ENCODE data around the gene LDLRAD2.

- TF ChIP-seq CTCF (conservative IDR thresholded peaks at IDR 0.05 in 1 of 2, IDR thresholded peaks at IDR 0.05 in 1 of 2; ENCODE audit: low read depth in 1 of 2, low read length in 2 of 2), result no peak
- TF ChIP-seq EZH2 (IDR thresholded peaks at IDR 0.05; ENCODE audit: low read length, missing control alignments), result no peak
These were observed 54.6 kb downstream of the LDLRAD2 start for GRCh38 chr1:21866707-21867043.

Measured in fibroblast of lung (primary cell).